ENCODE measurements around the gene NTM. TPM values are rescaled to one million over a fixed set of nuclear protein-coding genes. Genes with fewer than 3 reads are reported as not detected.

NTM gene
- total RNA-seq, 2 donors from 2014 or later, result not detected

GRCh38 chr11:131601586-131601985 lies 231.2 kb downstream of the NTM start:
- no peak for ATAC-seq (replicated peaks)
- Mint-ChIP-seq H3K4me1 (no peaks in the 10 kb centered on the region), H3K27me3 (no peaks in the 10 kb centered on the region), H3K9me3 (no peaks in the 10 kb centered on the region), H3K36me3 (ENCODE audit: low read depth) (no peaks in the 10 kb centered on the region), H3K4me3 (no peak overlapping the region), H3K27ac (no peak overlapping the region)

GRCh38 chr11:131602431-131602830 lies 232.0 kb downstream of the NTM start:
- no peaks in the 10 kb centered on the region for H3K9me3 Mint-ChIP-seq
- H3K27ac Mint-ChIP-seq, result no peak overlapping the region
- H3K4me1 Mint-ChIP-seq, result no peaks in the 10 kb centered on the region
- no peak for ATAC-seq (replicated peaks)
- no peaks in the 10 kb centered on the region for H3K36me3 Mint-ChIP-seq (ENCODE audit: low read depth)
- H3K27me3 Mint-ChIP-seq, result no peaks in the 10 kb centered on the region
- no peak overlapping the region for H3K4me3 Mint-ChIP-seq

GRCh38 chr11:131606811-131607335 lies 236.5 kb downstream of the NTM start:
- Mint-ChIP-seq H3K36me3 (ENCODE audit: low read depth) (no peaks in the 10 kb centered on the region), H3K4me1 (no peaks in the 10 kb centered on the region), H3K4me3 (no peak overlapping the region), H3K9me3 (peaks cover 7% of the 10 kb centered on the region), H3K27ac (no peak overlapping the region), H3K27me3 (peaks cover 16% of the 10 kb centered on the region)
- no peak for ATAC-seq (replicated peaks)

- no peaks in the 10 kb centered on the region for H3K4me1 Mint-ChIP-seq
- H3K36me3 Mint-ChIP-seq (ENCODE audit: low read depth), result no peaks in the 10 kb centered on the region
- peaks cover 16% of the 10 kb centered on the region for H3K27me3 Mint-ChIP-seq
- peaks cover 7% of the 10 kb centered on the region for H3K9me3 Mint-ChIP-seq
- no peak for ATAC-seq (replicated peaks)
- no peak overlapping the region for H3K27ac Mint-ChIP-seq
- no peak overlapping the region for H3K4me3 Mint-ChIP-seq
Observed at GRCh38 chr11:131609337-131609736, 238.9 kb downstream of the NTM start.

- peaks cover 16% of the 10 kb centered on the region for H3K27me3 Mint-ChIP-seq
- peaks cover 7% of the 10 kb centered on the region for H3K9me3 Mint-ChIP-seq
- H3K36me3 Mint-ChIP-seq (ENCODE audit: low read depth), result no peaks in the 10 kb centered on the region
- H3K4me3 Mint-ChIP-seq, result no peak overlapping the region
- no peaks in the 10 kb centered on the region for H3K4me1 Mint-ChIP-seq
- no peak overlapping the region for H3K27ac Mint-ChIP-seq
- no peak for ATAC-seq (replicated peaks)
Observed at GRCh38 chr11:131609921-131610320, 239.5 kb downstream of the NTM start.

DNA sequence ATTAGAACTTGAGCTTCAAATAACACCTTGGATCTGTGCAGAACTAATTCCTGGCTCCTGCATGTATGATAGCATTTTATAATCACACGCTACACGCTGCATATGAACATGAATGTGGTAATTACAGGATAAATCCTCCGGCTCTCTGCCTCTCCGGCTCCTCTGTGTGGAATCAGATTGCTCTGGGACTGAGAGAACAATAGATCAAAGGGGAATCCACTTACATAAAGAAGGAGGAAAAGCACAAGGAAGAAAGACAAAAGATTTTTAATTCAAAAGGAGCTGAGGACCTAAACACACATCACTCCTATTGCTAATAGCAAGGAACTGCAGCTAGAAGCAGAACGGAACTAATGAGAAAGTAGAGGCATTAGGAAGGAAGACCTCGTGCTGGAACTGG lies 240.9 kb downstream of the NTM start:
- Mint-ChIP-seq H3K27ac (no peak overlapping the region), H3K4me3 (no peak overlapping the region), H3K9me3 (peaks cover 7% of the 10 kb centered on the region), H3K4me1 (no peaks in the 10 kb centered on the region), H3K36me3 (ENCODE audit: low read depth) (no peaks in the 10 kb centered on the region), H3K27me3 (peaks cover 16% of the 10 kb centered on the region)
- no peak for ATAC-seq (replicated peaks)

- Mint-ChIP-seq H3K4me3 (no peak overlapping the region), H3K9me3 (peaks cover 7% of the 10 kb centered on the region), H3K4me1 (no peaks in the 10 kb centered on the region), H3K27ac (no peak overlapping the region), H3K36me3 (ENCODE audit: low read depth) (no peaks in the 10 kb centered on the region), H3K27me3 (peaks cover 16% of the 10 kb centered on the region)
- ATAC-seq (replicated peaks), result no peak
Observed at GRCh38 chr11:131612533-131612932, 242.1 kb downstream of the NTM start.

GRCh38 chr11:131614631-131615030 lies 244.2 kb downstream of the NTM start:
- no peak for ATAC-seq (replicated peaks)
- Mint-ChIP-seq H3K27me3 (peaks cover 13% of the 10 kb centered on the region), H3K9me3 (no peaks in the 10 kb centered on the region), H3K4me1 (no peaks in the 10 kb centered on the region), H3K4me3 (no peak overlapping the region), H3K27ac (no peak overlapping the region), H3K36me3 (ENCODE audit: low read depth) (no peaks in the 10 kb centered on the region)

DNA sequence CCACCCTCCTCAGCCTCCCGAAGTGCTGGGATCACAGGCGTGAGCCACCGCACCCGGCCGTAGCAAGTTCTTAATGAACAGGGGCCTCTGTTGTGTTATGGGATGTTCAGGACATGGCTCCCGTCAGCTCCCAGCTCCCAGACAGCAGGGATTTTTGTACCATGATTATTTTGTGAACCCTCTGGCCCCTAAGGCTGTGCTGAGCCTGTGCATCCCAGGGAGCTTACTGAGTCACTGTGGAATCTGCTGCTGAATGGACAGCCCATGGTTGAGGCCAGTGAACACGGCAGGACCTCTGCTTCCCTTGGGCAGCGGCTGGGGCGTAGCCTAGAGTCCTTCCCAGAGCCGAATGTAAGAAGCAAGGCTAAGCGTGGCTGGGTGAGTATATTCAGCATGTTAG lies 245.2 kb downstream of the NTM start:
- H3K4me1 Mint-ChIP-seq, result no peaks in the 10 kb centered on the region
- H3K27ac Mint-ChIP-seq, result no peak overlapping the region
- no peak for ATAC-seq (replicated peaks)
- no peak overlapping the region for H3K4me3 Mint-ChIP-seq
- H3K27me3 Mint-ChIP-seq, result peaks cover 10% of the 10 kb centered on the region
- H3K9me3 Mint-ChIP-seq, result no peaks in the 10 kb centered on the region
- no peaks in the 10 kb centered on the region for H3K36me3 Mint-ChIP-seq (ENCODE audit: low read depth)

DNA sequence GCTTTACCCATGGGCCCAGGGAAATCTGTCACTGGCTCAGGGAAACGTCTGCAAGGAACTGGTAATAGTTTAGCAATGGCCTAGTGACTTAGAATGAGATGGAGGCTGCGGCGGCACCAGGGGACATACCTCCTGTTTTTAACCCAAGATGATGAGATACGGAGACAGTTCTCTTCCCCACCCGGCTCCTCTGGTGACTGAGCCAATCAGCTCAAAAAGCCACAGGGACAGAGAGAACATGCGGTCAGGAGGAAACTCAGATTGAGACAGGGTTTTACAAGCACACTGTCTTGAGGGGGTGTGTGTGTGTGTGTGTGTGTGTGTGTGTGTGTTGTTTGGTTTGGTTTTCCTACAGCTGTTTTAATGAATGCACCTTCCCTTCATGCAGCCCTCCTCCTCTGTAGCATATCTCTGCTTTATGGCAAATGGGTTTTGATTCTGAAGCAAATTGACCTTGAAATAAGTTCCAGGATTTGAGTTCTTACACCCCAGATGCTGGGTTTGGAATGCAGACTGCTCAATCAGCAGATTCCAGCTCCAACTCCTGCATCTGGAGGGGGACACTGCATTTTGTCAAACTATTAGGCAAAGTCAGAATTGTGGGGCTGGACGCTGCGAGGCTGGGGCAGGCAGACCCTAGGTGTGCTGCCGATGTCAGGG lies 246.2 kb downstream of the NTM start:
- no peaks in the 10 kb centered on the region for H3K4me1 Mint-ChIP-seq
- H3K27me3 Mint-ChIP-seq, result no peaks in the 10 kb centered on the region
- H3K27ac Mint-ChIP-seq, result no peak overlapping the region
- H3K36me3 Mint-ChIP-seq (ENCODE audit: low read depth), result no peaks in the 10 kb centered on the region
- no peaks in the 10 kb centered on the region for H3K9me3 Mint-ChIP-seq
- no peak for ATAC-seq (replicated peaks)
- no peak overlapping the region for H3K4me3 Mint-ChIP-seq

- H3K27me3 Mint-ChIP-seq, result no peaks in the 10 kb centered on the region
- no peak overlapping the region for H3K4me3 Mint-ChIP-seq
- no peaks in the 10 kb centered on the region for H3K9me3 Mint-ChIP-seq
- no peak overlapping the region for H3K27ac Mint-ChIP-seq
- H3K4me1 Mint-ChIP-seq, result no peaks in the 10 kb centered on the region
- no peak for ATAC-seq (replicated peaks)
- H3K36me3 Mint-ChIP-seq (ENCODE audit: low read depth), result no peaks in the 10 kb centered on the region
Observed at GRCh38 chr11:131618201-131618600, 247.8 kb downstream of the NTM start.

GRCh38 chr11:131622193-131622592 lies 251.8 kb downstream of the NTM start:
- Mint-ChIP-seq H3K27ac (no peak overlapping the region), H3K4me1 (no peaks in the 10 kb centered on the region), H3K9me3 (no peaks in the 10 kb centered on the region), H3K4me3 (no peak overlapping the region), H3K27me3 (peaks cover 3% of the 10 kb centered on the region), H3K36me3 (ENCODE audit: low read depth) (no peaks in the 10 kb centered on the region)
- ATAC-seq (replicated peaks), result no peak

GRCh38 chr11:131624531-131624930 lies 254.1 kb downstream of the NTM start:
- H3K9me3 Mint-ChIP-seq, result no peaks in the 10 kb centered on the region
- H3K27me3 Mint-ChIP-seq, result peaks cover 9% of the 10 kb centered on the region
- no peaks in the 10 kb centered on the region for H3K4me1 Mint-ChIP-seq
- ATAC-seq (replicated peaks), result no peak
- no peaks in the 10 kb centered on the region for H3K36me3 Mint-ChIP-seq (ENCODE audit: low read depth)
- H3K4me3 Mint-ChIP-seq, result no peak overlapping the region
- H3K27ac Mint-ChIP-seq, result no peak overlapping the region

GRCh38 chr11:131626788-131627187 lies 256.4 kb downstream of the NTM start:
- H3K9me3 Mint-ChIP-seq, result no peaks in the 10 kb centered on the region
- H3K4me3 Mint-ChIP-seq, result no peak overlapping the region
- H3K36me3 Mint-ChIP-seq (ENCODE audit: low read depth), result no peaks in the 10 kb centered on the region
- H3K27me3 Mint-ChIP-seq, result peaks cover 9% of the 10 kb centered on the region
- no peaks in the 10 kb centered on the region for H3K4me1 Mint-ChIP-seq
- no peak overlapping the region for H3K27ac Mint-ChIP-seq
- no peak for ATAC-seq (replicated peaks)

- Mint-ChIP-seq H3K4me3 (no peak overlapping the region), H3K27me3 (peaks cover 9% of the 10 kb centered on the region), H3K36me3 (ENCODE audit: low read depth) (no peaks in the 10 kb centered on the region), H3K27ac (no peak overlapping the region), H3K4me1 (no peaks in the 10 kb centered on the region), H3K9me3 (no peaks in the 10 kb centered on the region)
- no peak for ATAC-seq (replicated peaks)
Observed at GRCh38 chr11:131628739-131629138, 258.3 kb downstream of the NTM start.
